ENCODE data around the gene UGP2. TPM values are rescaled to one million over a fixed set of nuclear protein-coding genes. Genes with fewer than 3 reads are reported as not detected.

Gene UGP2
- total RNA-seq, result 117 and 136 TPM in 2 replicates

DNA sequence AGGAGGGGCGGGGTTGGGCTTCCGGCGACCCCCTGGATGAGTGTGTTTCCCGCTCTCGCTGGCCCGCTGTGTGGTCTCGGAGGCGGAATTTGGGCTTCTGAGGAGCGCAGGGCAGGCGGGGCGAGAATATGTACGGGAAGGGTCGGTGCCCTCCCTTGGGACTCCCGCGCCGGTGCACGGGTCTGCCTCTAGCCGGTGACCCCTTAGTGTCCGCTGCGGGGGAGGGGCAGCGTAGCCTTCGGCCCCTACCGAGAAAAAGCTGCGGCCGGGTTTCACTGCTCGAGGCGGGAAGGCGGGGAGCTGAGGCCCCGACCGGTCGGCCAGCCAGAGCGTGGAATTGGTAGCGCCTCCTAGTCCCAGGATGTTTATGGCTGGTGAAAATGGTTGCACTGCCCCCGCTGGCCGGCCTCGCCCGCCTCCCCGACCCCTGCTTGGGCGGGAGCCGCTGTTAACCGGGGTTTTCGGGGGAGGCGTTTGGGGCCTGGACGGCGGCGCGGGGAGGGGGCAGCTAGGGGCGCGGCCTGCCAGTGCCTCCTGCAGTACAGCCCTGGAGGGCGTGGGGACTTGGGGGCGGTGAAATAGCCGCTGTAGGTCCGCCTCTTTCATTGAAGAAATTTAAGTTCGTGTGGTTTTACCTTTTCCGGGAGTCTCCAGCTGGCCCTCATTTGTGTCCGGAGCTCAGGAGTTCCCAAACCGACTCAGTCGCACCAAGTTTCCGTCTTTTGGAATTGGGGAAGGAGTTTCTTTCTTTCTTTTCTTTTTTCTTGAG lies at the start of gene UGP2:
Gene UGP2 (plus strand): TSS at position 643 of the 769 bp plus-strand sequence. CDS start 290 bp downstream, outside the sequence.

Small RNAs within 50 kb of the gene (small RNA-seq; reads per million reads assigned to genes)
- gene RF01293, result not detected

Other genes starting within 250 kb of the UGP2 start
- 24.7 and 26.9 TPM in 2 replicates for gene VPS54, start 177.5 kb downstream of the UGP2 start, total RNA-seq

Data from placental epithelial cell (primary cell).